ENCODE measurements around the gene PSAP. TPM values are rescaled to one million over a fixed set of nuclear protein-coding genes. Genes with fewer than 3 reads are reported as not detected.

The PSAP gene
- total and polyA plus RNA-seq, 2 experiments from 2014 or later = 686 to 987 TPM

GRCh38 chr10:71893920-71894319 is 42.9 kb upstream of the PSAP start:
- H3K4me2 ChIP-seq = no peak overlapping the region
- H3K27ac ChIP-seq = no peak overlapping the region
- H4K20me1 ChIP-seq (ENCODE audit: insufficient read depth, poor library complexity, severe bottlenecking) = no peaks in the 10 kb centered on the region
- no peaks in the 10 kb centered on the region for H3K36me3 ChIP-seq (replicated peaks; ENCODE audit: insufficient read depth, low read depth)
- H2AFZ ChIP-seq = no peak overlapping the region
- no peak for DNase-seq (ENCODE audit: low spot score)
- H3K9me3 ChIP-seq (ENCODE audit: low read depth) = no peaks in the 10 kb centered on the region
- TF ChIP-seq EZH2 (IDR thresholded peaks at IDR 0.05; ENCODE audit: borderline replicate concordance) (no peak), EZH2phosphoT487 (IDR thresholded peaks at IDR 0.05; ENCODE audit: low read depth, severe bottlenecking, unreplicated experiment) (no peak), CTCF (IDR thresholded peaks at IDR 0.05; ENCODE audit: poor library complexity) (no peak)
- H3K9me2 ChIP-seq (replicated peaks; ENCODE audit: insufficient read depth) = no peaks in the 10 kb centered on the region
- no peaks in the 10 kb centered on the region for H3K79me2 ChIP-seq
- 80% methylated on average over 8 of the region's 8 CpGs for WGBS (ENCODE audit: low lambda C conversion rate, missing lambda C conversion rate)
- H3K27me3 ChIP-seq = no peaks in the 10 kb centered on the region
- H3K4me1 ChIP-seq (ENCODE audit: insufficient read depth) = peaks cover 5% of the 10 kb centered on the region
- no peak overlapping the region for H3K4me3 ChIP-seq

DNA sequence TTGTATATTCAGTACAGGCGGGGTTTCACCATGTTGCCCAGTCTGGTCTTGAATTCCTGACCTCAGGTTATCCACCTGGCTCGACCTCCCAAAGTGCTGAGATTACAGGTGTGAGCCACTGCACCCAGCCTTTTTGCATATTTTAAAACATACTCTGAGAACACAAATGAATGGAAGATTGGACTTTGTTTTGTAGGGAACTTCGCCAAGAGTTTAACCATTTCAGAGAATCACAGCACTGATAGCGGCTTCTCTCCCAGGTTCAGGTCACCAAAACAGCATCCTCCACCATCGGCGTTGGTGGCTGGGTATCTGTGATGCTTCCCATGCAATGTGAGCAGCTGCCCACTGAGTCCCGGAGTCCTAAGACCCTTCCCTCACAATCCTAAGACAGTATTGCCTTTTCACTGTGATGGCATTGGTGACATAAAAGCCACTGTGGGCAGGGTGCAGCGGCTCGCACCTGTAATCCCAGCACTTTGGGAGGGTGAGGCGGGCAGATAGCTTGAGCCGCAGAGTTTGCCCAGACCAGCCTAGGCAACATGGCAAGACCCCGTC is 42.3 kb upstream of the PSAP start:
- 81% methylated on average over 12 of the region's 12 CpGs for WGBS (ENCODE audit: low lambda C conversion rate, missing lambda C conversion rate)
- peaks cover 5% of the 10 kb centered on the region for H3K4me1 ChIP-seq (ENCODE audit: insufficient read depth)
- H3K4me3 ChIP-seq = no peak overlapping the region
- H3K9me3 ChIP-seq (ENCODE audit: low read depth) = no peaks in the 10 kb centered on the region
- no peaks in the 10 kb centered on the region for H3K36me3 ChIP-seq (replicated peaks; ENCODE audit: insufficient read depth, low read depth)
- no peaks in the 10 kb centered on the region for H3K9me2 ChIP-seq (replicated peaks; ENCODE audit: insufficient read depth)
- DNase-seq (ENCODE audit: low spot score) = no peak
- no peaks in the 10 kb centered on the region for H3K79me2 ChIP-seq
- TF ChIP-seq CTCF (IDR thresholded peaks at IDR 0.05; ENCODE audit: poor library complexity) (no peak), EZH2 (IDR thresholded peaks at IDR 0.05; ENCODE audit: borderline replicate concordance) (no peak), EZH2phosphoT487 (IDR thresholded peaks at IDR 0.05; ENCODE audit: low read depth, severe bottlenecking, unreplicated experiment) (no peak)
- no peaks in the 10 kb centered on the region for H4K20me1 ChIP-seq (ENCODE audit: insufficient read depth, poor library complexity, severe bottlenecking)
- no peaks in the 10 kb centered on the region for H3K27me3 ChIP-seq
- no peak overlapping the region for H3K27ac ChIP-seq
- no peak overlapping the region for H2AFZ ChIP-seq
- H3K4me2 ChIP-seq = no peak overlapping the region

GRCh38 chr10:71891437-71891836 is 40.4 kb upstream of the PSAP start:
- Histone ChIP-seq H3K4me2 (no peak overlapping the region), H3K9me3 (ENCODE audit: low read depth) (no peaks in the 10 kb centered on the region), H3K79me2 (no peaks in the 10 kb centered on the region), H3K4me3 (no peak overlapping the region), H4K20me1 (ENCODE audit: insufficient read depth, poor library complexity, severe bottlenecking) (no peaks in the 10 kb centered on the region), H3K36me3 (replicated peaks; ENCODE audit: insufficient read depth, low read depth) (no peaks in the 10 kb centered on the region), H3K9me2 (replicated peaks; ENCODE audit: insufficient read depth) (no peaks in the 10 kb centered on the region), H3K27me3 (no peaks in the 10 kb centered on the region), H3K4me1 (ENCODE audit: insufficient read depth) (peaks cover 5% of the 10 kb centered on the region), H2AFZ (no peak overlapping the region), H3K27ac (no peak overlapping the region)
- DNase-seq (ENCODE audit: low spot score) = no peak
- TF ChIP-seq CTCF (IDR thresholded peaks at IDR 0.05; ENCODE audit: poor library complexity) (no peak), EZH2 (IDR thresholded peaks at IDR 0.05; ENCODE audit: borderline replicate concordance) (no peak), EZH2phosphoT487 (IDR thresholded peaks at IDR 0.05; ENCODE audit: low read depth, severe bottlenecking, unreplicated experiment) (no peak)
- WGBS (ENCODE audit: low lambda C conversion rate, missing lambda C conversion rate) = 78% methylated on average over 5 of the region's 7 CpGs

Data from hepatocyte (in vitro differentiated cells).